IMR-90 (cell line): ENCODE results near the gene MOB3A. TPM values are rescaled to one million over a fixed set of nuclear protein-coding genes. Genes with fewer than 3 reads are reported as not detected.

ENCODE experiments used
- ATAC-seq: fragments of 200-7000 bp; cut with Tn5 transposase; 2 replicates; pipeline ENCODE4 v1.9.1; 2020; ENCODE audit warnings: low read depth, mild to moderate bottlenecking, moderate library complexity
- BruUV-seq: library from RNA; stranded (reverse); fragments of 400-500 nt; replicated peaks from 2 replicates; lab custom pipeline; 2021; lab: Mats Ljungman, UMichigan
- CTCF ChIA-PET: fragments of 300-600 bp; formaldehyde crosslinking; extraction: SDS; loops from one replicate; lab custom pipeline; 2021; ENCODE audit warnings: antibody characterized with exemption; lab: Yijun Ruan, JAX
- POLR2A ChIA-PET: fragments of 300-600 bp; sonication (Branson Sonifier 250); formaldehyde crosslinking; loops from one replicate; lab custom pipeline; 2022; ENCODE audit warnings: antibody characterized with exemption; ENCODE audit not compliant: unreplicated experiment; lab: Charles Lee
- DNase-seq: peaks from one replicate; pipeline ENCODE4 v3.0.0; 2013
- H2AFZ ChIP-seq: replicated peaks from 2 replicates; pipeline ENCODE3; 2013; ENCODE audit warnings: low read length, mild to moderate bottlenecking; ENCODE audit not compliant: poor library complexity
- H2AK5ac ChIP-seq: 2 replicates; pipeline ENCODE4 v1.6.1; 2013; ENCODE audit warnings: low read depth, low read length, inconsistent platforms
- H2AK9ac ChIP-seq: replicated peaks from 2 replicates; pipeline ENCODE3; 2013; ENCODE audit warnings: mild to moderate bottlenecking, low read depth, low read length, moderate library complexity; ENCODE audit not compliant: poor library complexity
- H2BK120ac ChIP-seq: 2 replicates; pipeline ENCODE4 v1.6.1; 2013; ENCODE audit warnings: low read depth, low read length, inconsistent platforms
- H2BK15ac ChIP-seq: 3 replicates; pipeline ENCODE4 v1.6.1; 2013; ENCODE audit warnings: low read depth, low read length, inconsistent platforms
- H2BK20ac ChIP-seq: 2 replicates; pipeline ENCODE4 v1.6.1; 2013; ENCODE audit warnings: low read depth, mild to moderate bottlenecking, inconsistent platforms, low read length, moderate library complexity
- H2BK5ac ChIP-seq: 2 replicates; pipeline ENCODE4 v1.6.1; 2013; ENCODE audit warnings: mild to moderate bottlenecking, low read depth, low read length, inconsistent platforms; ENCODE audit not compliant: poor library complexity, severe bottlenecking
- H3K14ac ChIP-seq: replicated peaks from 2 replicates; pipeline ENCODE4 v1.6.1; 2013; ENCODE audit warnings: low read depth, low read length, inconsistent platforms
- H3K18ac ChIP-seq: 2 replicates; pipeline ENCODE4 v1.6.1; 2013; ENCODE audit warnings: low read depth, low read length, control low read depth
- H3K23ac ChIP-seq: 2 replicates; pipeline ENCODE4 v1.6.1; 2013; ENCODE audit warnings: low read depth, low read length, inconsistent platforms
- H3K27ac ChIP-seq: 2 replicates; pipeline ENCODE4 v1.5.1; 2013; ENCODE audit warnings: mild to moderate bottlenecking, control low read depth, low read length; ENCODE audit not compliant: insufficient read depth
- H3K27me3 ChIP-seq: 2 replicates; pipeline ENCODE4 v1.6.1; 2013; ENCODE audit warnings: low read length; ENCODE audit not compliant: control insufficient read depth, insufficient read depth
- H3K36me3 ChIP-seq: 2 replicates; pipeline ENCODE4 v1.6.1; 2013; ENCODE audit warnings: low read length, mixed read lengths; ENCODE audit not compliant: control insufficient read depth, insufficient read depth
- H3K4ac ChIP-seq: 2 replicates; pipeline ENCODE4 v1.6.1; 2013; ENCODE audit warnings: low read depth, low read length, inconsistent platforms
- H3K4me1 ChIP-seq: 2 replicates; pipeline ENCODE4 v1.6.1; 2013; ENCODE audit warnings: low read length, mixed read lengths; ENCODE audit not compliant: control insufficient read depth, insufficient read depth
- H3K4me2 ChIP-seq: 2 replicates; pipeline ENCODE4 v1.6.1; 2013; ENCODE audit warnings: low read depth, mild to moderate bottlenecking, control low read depth, low read length, moderate library complexity
- H3K4me3 ChIP-seq: 2 replicates; pipeline ENCODE4 v1.5.1; 2013; ENCODE audit warnings: low read depth, mild to moderate bottlenecking, control low read depth, low read length, moderate library complexity; ENCODE audit not compliant: insufficient read depth
- H3K56ac ChIP-seq: 2 replicates; pipeline ENCODE4 v1.6.1; 2013; ENCODE audit warnings: low read length, inconsistent platforms; ENCODE audit not compliant: insufficient read depth; ENCODE audit errors: extremely low read depth
- H3K79me1 ChIP-seq, 2 experiments: 2 replicates each; pipeline ENCODE4 v1.6.1; 2013; ENCODE audit warnings: low read length in 2 of 2, inconsistent platforms in 1 of 2, low read depth in 1 of 2
- H3K9ac ChIP-seq: 2 replicates; pipeline ENCODE4 v1.6.1; 2013; ENCODE audit warnings: low read depth, low read length, control low read depth
- H3K9me1 ChIP-seq: 2 replicates; pipeline ENCODE4 v1.6.1; 2013; ENCODE audit warnings: low read length, inconsistent platforms; ENCODE audit not compliant: insufficient read depth
- H3K9me3 ChIP-seq: 2 replicates; pipeline ENCODE4 v1.6.1; 2013; ENCODE audit warnings: low read length; ENCODE audit not compliant: control insufficient read depth, insufficient read depth
- H4K20me1 ChIP-seq: 2 replicates; pipeline ENCODE4 v1.6.1; 2013; ENCODE audit warnings: low read length, inconsistent platforms; ENCODE audit not compliant: insufficient read depth
- H4K5ac ChIP-seq: 2 replicates; pipeline ENCODE4 v1.6.1; 2013; ENCODE audit warnings: mild to moderate bottlenecking, low read depth, low read length, control low read depth
- H4K8ac ChIP-seq, 2 experiments: 2 replicates each; pipeline ENCODE4 v1.6.1; 2013; ENCODE audit warnings: low read depth in 2 of 2, low read length in 2 of 2, control low read depth in 1 of 2, inconsistent platforms in 1 of 2
- H4K91ac ChIP-seq: 2 replicates; pipeline ENCODE4 v1.6.1; 2013; ENCODE audit warnings: low read depth, low read length, inconsistent platforms; ENCODE audit not compliant: insufficient read depth
- CHD1 ChIP-seq: IDR thresholded peaks from 2 replicates; pipeline ENCODE4 v1.6.1; 2012; ENCODE audit warnings: low read depth, low read length, improper control_type of control experiment
- WGBS, 2 experiments: methylation state at CpG; one replicate each; pipeline versions ENCODE4 v1.1.5 to v1.1.7; 2013; ENCODE audit warnings: missing lambda C conversion rate in 2 of 2; ENCODE audit not compliant: insufficient read length in 1 of 2; ENCODE audit errors: extremely low coverage in 2 of 2; 5-methylcytosine and 5-hydroxymethylcytosine counted together
- dilution Hi-C: fragments of 300-500 bp; cut with HindIII; formaldehyde crosslinking; loops from one replicate; pipeline ENCODE4 v1.14.3; 2018; ENCODE audit warnings: low sequenced_read_pairs; ENCODE audit not compliant: unreplicated experiment
- in situ Hi-C: fragments of 300-500 bp; cut with MboI; formaldehyde crosslinking; loops from 3 replicates; pipeline ENCODE4 v1.14.3; 2019; ENCODE audit warnings: low sequenced_read_pairs, inconsistent platforms, mixed read lengths
- intact Hi-C: fragments of 100-400 bp; cut with micrococcal nuclease; formaldehyde crosslinking; loops from 2 replicates; pipeline ENCODE4 v1.10.0; 2022
- polyA plus RNA-seq, 3 experiments: library from polyadenylated mRNA; depleted of rRNA; stranded (reverse); fragments of >200 nt; gene quantifications; 2 replicates each; pipeline ENCODE4 v1.2.3, GENCODE V29; 2012; ENCODE audit warnings: low replicate concordance in 1 of 3
- total RNA-seq: library from RNA; depleted of rRNA; stranded (reverse); fragments of >200 nt; gene quantifications from 2 replicates; pipeline ENCODE4 v1.2.3, GENCODE V29; 2012

MOB3A gene
- total and polyA plus RNA-seq, 2 of the 4 experiments (the other 2 are of a cell fraction): 9.3 to 26.5 TPM

- TF ChIP-seq CHD1: no peak
- POLR2A ChIA-PET: no interaction called here
- no peak overlapping the region for H3K14ac ChIP-seq
- in situ Hi-C loops: no loop called here
- H3K9me1 ChIP-seq: peaks cover 7% of the 10 kb centered on the region
- H2BK20ac ChIP-seq: no peak overlapping the region
- CTCF ChIA-PET: no interaction called here
- H4K5ac ChIP-seq: no peak overlapping the region
- H4K20me1 ChIP-seq: no peaks in the 10 kb centered on the region
- no peak overlapping the region for H2BK15ac ChIP-seq
- H2BK5ac ChIP-seq: no peak overlapping the region
- H3K9ac ChIP-seq: no peak overlapping the region
- H3K79me1 ChIP-seq: peaks cover 5 to 22% of the 10 kb centered on the region in 2 experiments; a peak in 3 of 4 replicates
- intact Hi-C loops: no loop called here
- peak overlapping the region; percentile 39 for H2AK9ac ChIP-seq
- no peaks in the 10 kb centered on the region for H3K27me3 ChIP-seq
- H2BK120ac ChIP-seq: no peak overlapping the region
- no peak overlapping the region for H3K56ac ChIP-seq
- H3K4ac ChIP-seq: no peak overlapping the region
- no peak overlapping the region for H4K91ac ChIP-seq
- no TSS peak for BruUV-seq
- no peak overlapping the region for H3K27ac ChIP-seq
- H2AFZ ChIP-seq: peak overlapping the region; percentile 78
- peaks cover 20% of the 10 kb centered on the region for H3K4me1 ChIP-seq
- H3K18ac ChIP-seq: no peak overlapping the region
- no peak for ATAC-seq
- no peak for DNase-seq
- H3K23ac ChIP-seq: no peak overlapping the region
- H3K36me3 ChIP-seq: no peaks in the 10 kb centered on the region
- H3K4me2 ChIP-seq: no peak overlapping the region
- 88% methylated on average over 8 of the region's 13 CpGs; no CpG with 5 or more reads in 1 of the 2 experiments for WGBS, 2 experiments
- dilution Hi-C loops: no loop called here
- H3K4me3 ChIP-seq: no peak overlapping the region
- H4K8ac ChIP-seq: no peak overlapping the region
- H2AK5ac ChIP-seq: no peak overlapping the region
- H3K9me3 ChIP-seq: no peaks in the 10 kb centered on the region
These were observed 31.7 kb downstream of the MOB3A start for GRCh38 chr19:2064395-2064787.
